Measurements from ENCODE around the gene DMAP1.

DNA sequence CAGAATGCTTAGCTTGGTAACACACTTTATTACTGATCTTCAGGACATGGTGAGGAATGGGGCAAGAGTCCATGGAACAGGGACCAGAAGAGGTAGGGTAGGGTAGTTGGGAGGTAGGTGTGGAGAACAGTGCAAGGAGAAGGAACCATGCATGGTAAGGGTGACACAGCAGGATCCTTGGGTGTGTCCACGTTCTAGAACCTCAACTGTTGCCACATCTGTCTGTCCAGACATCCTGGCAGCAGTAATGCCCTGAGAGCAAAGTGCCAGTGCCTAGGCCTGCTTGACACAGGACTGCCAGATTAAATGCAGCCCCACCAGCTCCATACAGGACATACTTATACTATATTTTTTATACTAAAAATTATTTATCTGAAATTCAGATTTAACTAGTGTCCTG lies 13.9 kb downstream of the DMAP1 start:
- TF ChIP-seq, protein P1, sequence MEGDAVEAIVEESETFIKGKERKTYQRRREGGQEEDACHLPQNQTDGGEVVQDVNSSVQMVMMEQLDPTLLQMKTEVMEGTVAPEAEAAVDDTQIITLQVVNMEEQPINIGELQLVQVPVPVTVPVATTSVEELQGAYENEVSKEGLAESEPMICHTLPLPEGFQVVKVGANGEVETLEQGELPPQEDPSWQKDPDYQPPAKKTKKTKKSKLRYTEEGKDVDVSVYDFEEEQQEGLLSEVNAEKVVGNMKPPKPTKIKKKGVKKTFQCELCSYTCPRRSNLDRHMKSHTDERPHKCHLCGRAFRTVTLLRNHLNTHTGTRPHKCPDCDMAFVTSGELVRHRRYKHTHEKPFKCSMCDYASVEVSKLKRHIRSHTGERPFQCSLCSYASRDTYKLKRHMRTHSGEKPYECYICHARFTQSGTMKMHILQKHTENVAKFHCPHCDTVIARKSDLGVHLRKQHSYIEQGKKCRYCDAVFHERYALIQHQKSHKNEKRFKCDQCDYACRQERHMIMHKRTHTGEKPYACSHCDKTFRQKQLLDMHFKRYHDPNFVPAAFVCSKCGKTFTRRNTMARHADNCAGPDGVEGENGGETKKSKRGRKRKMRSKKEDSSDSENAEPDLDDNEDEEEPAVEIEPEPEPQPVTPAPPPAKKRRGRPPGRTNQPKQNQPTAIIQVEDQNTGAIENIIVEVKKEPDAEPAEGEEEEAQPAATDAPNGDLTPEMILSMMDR (conservative IDR thresholded peaks at IDR 0.05 in 1 of 2, IDR thresholded peaks at IDR 0.05 in 1 of 2; ENCODE audit: low read depth in 1 of 2, low read length in 2 of 2), result no peak
- TF ChIP-seq EZH2 (IDR thresholded peaks at IDR 0.05; ENCODE audit: low read length, missing control alignments), result no peak

All from fibroblast of lung (primary cell).